ENCODE measurements around the gene TRMT112. TPM values are rescaled to one million over a fixed set of nuclear protein-coding genes. Genes with fewer than 3 reads are reported as not detected.

Gene TRMT112
- total and polyA plus RNA-seq, 2 of the 8 experiments (the other 6 are each of a cell fraction or from before 2014, with no cell fraction given), result 300 to 650 TPM

- no peak for TF ChIP-seq RBBP5 (IDR thresholded peaks at IDR 0.05; ENCODE audit: borderline replicate concordance, low read depth, low read length)
- no peak for TF ChIP-seq KDM5A (IDR thresholded peaks at IDR 0.05; ENCODE audit: low read length)
- TF ChIP-seq TEAD4 (IDR thresholded peaks at IDR 0.05; ENCODE audit: low read depth, low read length), result no peak
- TF ChIP-seq ATF2 (IDR thresholded peaks at IDR 0.05; ENCODE audit: low read length), result no peak
- TF ChIP-seq YY1 (IDR thresholded peaks at IDR 0.05; ENCODE audit: low read depth, low read length), result no peak
- TF ChIP-seq CBX5 (IDR thresholded peaks at IDR 0.05; ENCODE audit: low read depth, low read length), result no peak
- no peak for TF ChIP-seq NANOG (IDR thresholded peaks at IDR 0.05; ENCODE audit: insufficient read depth, low read depth, low read length, poor library complexity, severe bottlenecking)
Observed at GRCh38 chr11:64323373-64323772, 6.0 kb upstream of the TRMT112 start (continued).
